Karpas-422 (cell line): ENCODE results near the gene TBC1D7. TPM values are rescaled to one million over a fixed set of nuclear protein-coding genes. Genes with fewer than 3 reads are reported as not detected.

Experiments used
- DNase-seq: peaks from one replicate; pipeline ENCODE4 v3.0.0-alpha.2; 2015
- H2AFZ ChIP-seq: fragments of 200-600 bp; sonication (generic); 2 replicates; pipeline ENCODE4 v1.6.1; 2014; ENCODE audit warnings: antibody characterized with exemption, low read length, mixed read lengths
- H3K27ac ChIP-seq: fragments of 200-600 bp; sonication (generic); 2 replicates; pipeline ENCODE4 v1.5.1; 2014; ENCODE audit warnings: mild to moderate bottlenecking, low read length, moderate library complexity
- H3K27me3 ChIP-seq: fragments of 200-600 bp; sonication (generic); 2 replicates; pipeline ENCODE4 v1.6.1; 2014; ENCODE audit warnings: low read length, mixed read lengths
- H3K36me3 ChIP-seq: fragments of 200-600 bp; sonication (generic); 2 replicates; pipeline ENCODE4 v1.6.1; 2014; ENCODE audit warnings: low read length, mixed read lengths; ENCODE audit not compliant: insufficient read depth
- H3K4me1 ChIP-seq: fragments of 200-600 bp; sonication (generic); 2 replicates; pipeline ENCODE4 v1.6.1; 2014; ENCODE audit warnings: mild to moderate bottlenecking, low read length, mixed read lengths
- H3K4me2 ChIP-seq: fragments of 200-600 bp; sonication (generic); 2 replicates; pipeline ENCODE4 v1.6.1; 2014; ENCODE audit warnings: low read length, low read depth, mild to moderate bottlenecking; ENCODE audit not compliant: poor library complexity, severe bottlenecking
- H3K4me3 ChIP-seq: fragments of 200-600 bp; sonication (generic); 2 replicates; pipeline ENCODE4 v1.5.1; 2014; ENCODE audit warnings: mild to moderate bottlenecking, antibody characterized with exemption, low read length, mixed read lengths
- H3K79me2 ChIP-seq: fragments of 200-600 bp; sonication (generic); 2 replicates; pipeline ENCODE4 v1.6.1; 2014; ENCODE audit warnings: mild to moderate bottlenecking, low read length, mixed read lengths
- H3K9ac ChIP-seq: fragments of 200-600 bp; sonication (generic); 2 replicates; pipeline ENCODE4 v1.6.0; 2014; ENCODE audit warnings: low read length
- H3K9me2 ChIP-seq: fragments of 200-600 bp; sonication (generic), shearing (Covaris generic); replicated peaks from 2 replicates; pipeline ENCODE4 v1.6.0; 2014; ENCODE audit warnings: mild to moderate bottlenecking, low read length, moderate library complexity; ENCODE audit not compliant: insufficient read depth
- H3K9me3 ChIP-seq: fragments of 300-700, 200-600 bp; sonication (generic); 2 replicates; pipeline ENCODE4 v1.6.1; 2014; ENCODE audit warnings: low read length, mixed read lengths
- H4K20me1 ChIP-seq: fragments of 200-600 bp; sonication (generic); 2 replicates; pipeline ENCODE4 v1.6.1; 2014; ENCODE audit warnings: mild to moderate bottlenecking, antibody characterized with exemption, low read length, low read depth; ENCODE audit not compliant: insufficient read depth
- total RNA-seq: library from RNA; depleted of rRNA; stranded (reverse); fragments of >200 nt; shearing (Covaris generic); gene quantifications from 2 replicates; pipeline ENCODE4 v1.2.3, GENCODE V29; 2014; ENCODE audit warnings: low replicate concordance

The TBC1D7 gene
- total RNA-seq, 1 experiment from 2014 or later = 28.6 TPM

GRCh38 chr6:13284646-13285045, 43.7 kb downstream of the TBC1D7 start:
- no peak overlapping the region for H3K4me2 ChIP-seq
- no peaks in the 10 kb centered on the region for H3K9me2 ChIP-seq
- no peak overlapping the region for H2AFZ ChIP-seq
- H3K36me3 ChIP-seq = no peaks in the 10 kb centered on the region
- no peaks in the 10 kb centered on the region for H3K9me3 ChIP-seq
- no peaks in the 10 kb centered on the region for H4K20me1 ChIP-seq
- no peak for DNase-seq
- peaks cover 20% of the 10 kb centered on the region for H3K4me1 ChIP-seq
- no peak overlapping the region for H3K27ac ChIP-seq
- H3K79me2 ChIP-seq = no peaks in the 10 kb centered on the region
- H3K27me3 ChIP-seq = no peaks in the 10 kb centered on the region
- H3K4me3 ChIP-seq = no peak overlapping the region
- H3K9ac ChIP-seq = no peak overlapping the region

GRCh38 chr6:13283331-13283730, 45.0 kb downstream of the TBC1D7 start:
- H3K4me3 ChIP-seq = no peak overlapping the region
- H2AFZ ChIP-seq = no peak overlapping the region
- H3K27me3 ChIP-seq = no peaks in the 10 kb centered on the region
- peaks cover 20% of the 10 kb centered on the region for H3K4me1 ChIP-seq
- H3K36me3 ChIP-seq = no peaks in the 10 kb centered on the region
- DNase-seq = no peak
- no peaks in the 10 kb centered on the region for H3K9me3 ChIP-seq
- no peaks in the 10 kb centered on the region for H3K9me2 ChIP-seq
- no peaks in the 10 kb centered on the region for H3K79me2 ChIP-seq
- H3K9ac ChIP-seq = no peak overlapping the region
- H4K20me1 ChIP-seq = no peaks in the 10 kb centered on the region
- H3K27ac ChIP-seq = no peak overlapping the region
- no peak overlapping the region for H3K4me2 ChIP-seq

GRCh38 chr6:13282393-13283069, 45.8 kb downstream of the TBC1D7 start:
- H4K20me1 ChIP-seq = no peaks in the 10 kb centered on the region
- H2AFZ ChIP-seq = no peak overlapping the region
- H3K9me3 ChIP-seq = no peaks in the 10 kb centered on the region
- H3K36me3 ChIP-seq = no peaks in the 10 kb centered on the region
- H3K9me2 ChIP-seq = no peaks in the 10 kb centered on the region
- DNase-seq = no peak
- peaks cover 20% of the 10 kb centered on the region for H3K4me1 ChIP-seq
- no peak overlapping the region for H3K9ac ChIP-seq
- no peak overlapping the region for H3K4me3 ChIP-seq
- no peak overlapping the region for H3K4me2 ChIP-seq
- no peaks in the 10 kb centered on the region for H3K27me3 ChIP-seq
- no peaks in the 10 kb centered on the region for H3K79me2 ChIP-seq
- H3K27ac ChIP-seq = no peak overlapping the region

GRCh38 chr6:13281686-13282085, 46.7 kb downstream of the TBC1D7 start:
- Histone ChIP-seq H3K9ac (no peak overlapping the region), H3K36me3 (no peaks in the 10 kb centered on the region), H3K9me2 (no peaks in the 10 kb centered on the region), H3K4me1 (peaks cover 17% of the 10 kb centered on the region), H4K20me1 (no peaks in the 10 kb centered on the region), H3K4me2 (no peak overlapping the region), H3K27ac (no peak overlapping the region), H3K4me3 (no peak overlapping the region), H2AFZ (no peak overlapping the region), H3K79me2 (no peaks in the 10 kb centered on the region), H3K27me3 (no peaks in the 10 kb centered on the region), H3K9me3 (no peaks in the 10 kb centered on the region)
- no peak for DNase-seq

GRCh38 chr6:13280254-13280653, 48.1 kb downstream of the TBC1D7 start:
- no peak for DNase-seq
- H3K27ac ChIP-seq = no peak overlapping the region
- no peaks in the 10 kb centered on the region for H3K9me2 ChIP-seq
- H3K9me3 ChIP-seq = no peaks in the 10 kb centered on the region
- H2AFZ ChIP-seq = no peak overlapping the region
- no peaks in the 10 kb centered on the region for H3K79me2 ChIP-seq
- H3K4me2 ChIP-seq = no peak overlapping the region
- H3K27me3 ChIP-seq = no peaks in the 10 kb centered on the region
- no peaks in the 10 kb centered on the region for H4K20me1 ChIP-seq
- no peak overlapping the region for H3K9ac ChIP-seq
- no peaks in the 10 kb centered on the region for H3K36me3 ChIP-seq
- H3K4me1 ChIP-seq = peaks cover 13% of the 10 kb centered on the region
- no peak overlapping the region for H3K4me3 ChIP-seq

- no peaks in the 10 kb centered on the region for H3K36me3 ChIP-seq
- no peak overlapping the region for H2AFZ ChIP-seq
- no peak for DNase-seq
- H3K27ac ChIP-seq = no peak overlapping the region
- no peak overlapping the region for H3K4me3 ChIP-seq
- H3K9me3 ChIP-seq = no peaks in the 10 kb centered on the region
- H3K27me3 ChIP-seq = no peaks in the 10 kb centered on the region
- peaks cover 21% of the 10 kb centered on the region for H3K4me1 ChIP-seq
- no peak overlapping the region for H3K4me2 ChIP-seq
- no peak overlapping the region for H3K9ac ChIP-seq
- no peaks in the 10 kb centered on the region for H3K9me2 ChIP-seq
- H4K20me1 ChIP-seq = no peaks in the 10 kb centered on the region
- no peaks in the 10 kb centered on the region for H3K79me2 ChIP-seq
Observed at GRCh38 chr6:13278991-13279390, 49.3 kb downstream of the TBC1D7 start.

GRCh38 chr6:13278164-13278563, 50.2 kb downstream of the TBC1D7 start:
- Histone ChIP-seq H4K20me1 (no peaks in the 10 kb centered on the region), H3K4me2 (no peak overlapping the region), H3K36me3 (no peaks in the 10 kb centered on the region), H3K4me1 (peaks cover 29% of the 10 kb centered on the region), H3K4me3 (no peak overlapping the region), H3K9me3 (no peaks in the 10 kb centered on the region), H3K79me2 (no peaks in the 10 kb centered on the region), H3K27me3 (no peaks in the 10 kb centered on the region), H2AFZ (no peak overlapping the region), H3K27ac (no peak overlapping the region), H3K9ac (no peak overlapping the region), H3K9me2 (no peaks in the 10 kb centered on the region)
- peak; percentile 75 for DNase-seq

- DNase-seq = no peak
- no peak overlapping the region for H3K4me2 ChIP-seq
- no peaks in the 10 kb centered on the region for H3K9me3 ChIP-seq
- H4K20me1 ChIP-seq = no peaks in the 10 kb centered on the region
- H3K79me2 ChIP-seq = no peaks in the 10 kb centered on the region
- H3K4me1 ChIP-seq = peaks cover 32% of the 10 kb centered on the region
- H3K27me3 ChIP-seq = no peaks in the 10 kb centered on the region
- H3K27ac ChIP-seq = no peak overlapping the region
- no peaks in the 10 kb centered on the region for H3K9me2 ChIP-seq
- H3K4me3 ChIP-seq = no peak overlapping the region
- no peaks in the 10 kb centered on the region for H3K36me3 ChIP-seq
- no peak overlapping the region for H2AFZ ChIP-seq
- H3K9ac ChIP-seq = no peak overlapping the region
Observed at GRCh38 chr6:13277231-13277630, 51.1 kb downstream of the TBC1D7 start.
